ENCODE data around the gene DRC1. TPM values are rescaled to one million over a fixed set of nuclear protein-coding genes. Genes with fewer than 3 reads are reported as not detected.

The DRC1 gene
- total RNA-seq, 1 donor from 2014 or later = 3.7 TPM

GRCh38 chr2:26486789-26487188, 85.1 kb downstream of the DRC1 start:
- Mint-ChIP-seq H3K36me3 (no peaks in the 10 kb centered on the region), H3K4me1 (ENCODE audit: unreplicated experiment) (no peaks in the 10 kb centered on the region), H3K4me3 (no peak overlapping the region), H3K27me3 (peaks cover 7% of the 10 kb centered on the region), H3K27ac (no peak overlapping the region), H3K9me3 (no peaks in the 10 kb centered on the region)
- no peak for DNase-seq (ENCODE audit: extremely low spot score, unreplicated experiment)
- TF ChIP-seq CTCF (conservative IDR thresholded peaks at IDR 0.05) = no peak

GRCh38 chr2:26487192-26487591, 85.5 kb downstream of the DRC1 start:
- TF ChIP-seq CTCF (conservative IDR thresholded peaks at IDR 0.05) = no peak
- H3K36me3 Mint-ChIP-seq = no peaks in the 10 kb centered on the region
- H3K9me3 Mint-ChIP-seq = no peaks in the 10 kb centered on the region
- no peak for DNase-seq (ENCODE audit: extremely low spot score, unreplicated experiment)
- H3K4me1 Mint-ChIP-seq (ENCODE audit: unreplicated experiment) = no peaks in the 10 kb centered on the region
- H3K27ac Mint-ChIP-seq = no peak overlapping the region
- peaks cover 7% of the 10 kb centered on the region for H3K27me3 Mint-ChIP-seq
- no peak overlapping the region for H3K4me3 Mint-ChIP-seq

GRCh38 chr2:26488463-26489212, 86.9 kb downstream of the DRC1 start:
- no peak for DNase-seq (ENCODE audit: extremely low spot score, unreplicated experiment)
- H3K4me1 Mint-ChIP-seq (ENCODE audit: unreplicated experiment) = no peaks in the 10 kb centered on the region
- no peaks in the 10 kb centered on the region for H3K36me3 Mint-ChIP-seq
- H3K27me3 Mint-ChIP-seq = peaks cover 3% of the 10 kb centered on the region
- TF ChIP-seq CTCF (conservative IDR thresholded peaks at IDR 0.05) = no peak
- H3K27ac Mint-ChIP-seq = no peak overlapping the region
- no peak overlapping the region for H3K4me3 Mint-ChIP-seq
- H3K9me3 Mint-ChIP-seq = no peaks in the 10 kb centered on the region

GRCh38 chr2:26489213-26489850, 87.6 kb downstream of the DRC1 start:
- TF ChIP-seq CTCF (conservative IDR thresholded peaks at IDR 0.05) = no peak
- no peak overlapping the region for H3K4me3 Mint-ChIP-seq
- DNase-seq (ENCODE audit: extremely low spot score, unreplicated experiment) = no peak
- H3K4me1 Mint-ChIP-seq (ENCODE audit: unreplicated experiment) = no peaks in the 10 kb centered on the region
- H3K9me3 Mint-ChIP-seq = no peaks in the 10 kb centered on the region
- peaks cover 3% of the 10 kb centered on the region for H3K27me3 Mint-ChIP-seq
- no peak overlapping the region for H3K27ac Mint-ChIP-seq
- H3K36me3 Mint-ChIP-seq = no peaks in the 10 kb centered on the region

- Mint-ChIP-seq H3K9me3 (no peaks in the 10 kb centered on the region), H3K4me3 (no peak overlapping the region), H3K4me1 (ENCODE audit: unreplicated experiment) (peaks cover 6% of the 10 kb centered on the region), H3K27ac (no peak overlapping the region), H3K27me3 (no peaks in the 10 kb centered on the region), H3K36me3 (no peaks in the 10 kb centered on the region)
- no peak for TF ChIP-seq CTCF (conservative IDR thresholded peaks at IDR 0.05)
- DNase-seq (ENCODE audit: extremely low spot score, unreplicated experiment) = no peak
Observed at GRCh38 chr2:26491563-26492167, 89.9 kb downstream of the DRC1 start.
